Testis (tissue), 2 donors: ENCODE results near the gene DDI2.

Source experiments
- CTCF ChIP-seq, 3 experiments: fragments of 450-650 bp in 2 of 3; fragments of 200-600 bp in 1 of 3; sonication (generic) in 1 of 3; IDR thresholded peaks; one replicate each; pipeline ENCODE4 v1.5.1; 2016 to 2019; ENCODE audit warnings: antibody characterized with exemption in 3 of 3, mild to moderate bottlenecking in 2 of 3, moderate library complexity in 1 of 3
- POLR2A ChIP-seq: fragments of 450-650 bp; IDR thresholded peaks from one replicate; pipeline ENCODE4 v1.6.1; 2017; ENCODE audit warnings: antibody characterized with exemption, mild to moderate bottlenecking, moderate library complexity

- TF ChIP-seq POLR2A: no peak
- no peak for TF ChIP-seq CTCF (IDR thresholded peaks at IDR 0.05)
Observed at GRCh38 chr1:15692121-15692682, 74.9 kb downstream of the DDI2 start.
